Prostate gland (tissue), 2 donors: ENCODE results near the gene RBFOX2.

Source experiments
- CTCF ChIP-seq, 4 experiments: fragments of 200-600 bp in 2 of 4; fragments of 450-650 bp in 2 of 4; sonication (generic) in 2 of 4; IDR thresholded peaks; 1 replicate in 3 of 4; 2 replicates in 1 of 4; pipeline ENCODE4 v1.5.1; 2016 to 2019; ENCODE audit warnings: antibody characterized with exemption in 4 of 4, mild to moderate bottlenecking in 2 of 4, moderate library complexity in 2 of 4
- POLR2A ChIP-seq: fragments of 450-650 bp; IDR thresholded peaks from one replicate; pipeline ENCODE4 v1.6.1; 2016; ENCODE audit warnings: antibody characterized with exemption, mild to moderate bottlenecking
- POLR2AphosphoS5 ChIP-seq: sonication (generic); formaldehyde crosslinking; IDR thresholded peaks from one replicate; pipeline ENCODE4 v1.6.1; 2017; ENCODE audit warnings: antibody characterized with exemption

DNA sequence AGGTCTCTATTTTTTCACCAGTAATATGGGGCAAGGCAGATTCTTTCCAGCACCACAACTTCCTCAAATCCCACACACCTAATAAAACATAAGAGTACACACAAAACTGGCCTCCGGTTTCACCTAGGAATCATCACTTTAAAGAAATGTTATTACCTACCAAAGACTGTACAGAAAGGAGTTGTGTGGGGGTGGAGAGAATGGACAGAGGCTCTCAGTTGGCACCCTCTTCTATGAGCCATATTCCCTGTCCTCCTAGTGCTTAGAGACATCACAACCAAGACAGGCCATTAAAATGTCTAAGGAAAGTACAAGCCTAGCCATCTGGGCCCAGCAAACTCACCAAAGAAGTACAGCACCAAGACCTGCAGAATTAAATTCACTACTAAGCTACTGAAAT is 56.1 kb downstream of the RBFOX2 start:
- TF ChIP-seq CTCF (IDR thresholded peaks at IDR 0.05) (no peak), POLR2A (no peak), POLR2AphosphoS5 (peak; percentile 22)
